HTR-8/SVneo (cell line): ENCODE results near the gene FAM181A.

Experiments used
- DNase-seq: peaks from one replicate; pipeline ENCODE4 v3.0.0; 2011; ENCODE audit warnings: low spot score, mixed read lengths; ENCODE audit not compliant: insufficient read length
- FAIRE-seq: peaks from 2 replicates; lab custom pipeline; 2011; peaks lifted over from hg19 to GRCh38; lab: Jason Lieb, UNC

FAM181A gene

DNA sequence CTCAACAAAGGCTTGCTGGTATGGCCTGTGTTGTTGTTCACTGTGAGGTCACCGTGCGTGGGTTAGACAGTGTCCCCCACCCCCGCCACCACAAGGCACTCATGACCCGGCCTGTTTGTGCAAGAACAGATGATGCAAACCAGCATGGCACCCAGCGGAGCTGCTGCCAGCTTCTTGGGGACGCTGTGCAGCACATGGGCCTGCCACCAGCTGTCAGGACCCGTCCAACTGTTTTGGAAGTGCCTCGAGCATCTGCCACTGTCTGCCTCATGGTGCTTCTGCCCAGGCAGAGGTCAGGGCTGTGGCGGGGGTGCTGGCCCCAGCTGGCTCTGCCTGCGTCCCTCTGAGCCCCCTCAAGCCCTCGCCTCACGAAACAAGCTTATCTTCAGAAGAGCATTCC is 47.7 kb downstream of the FAM181A start:
- no peak for FAIRE-seq
- DNase-seq: no peak

DNA sequence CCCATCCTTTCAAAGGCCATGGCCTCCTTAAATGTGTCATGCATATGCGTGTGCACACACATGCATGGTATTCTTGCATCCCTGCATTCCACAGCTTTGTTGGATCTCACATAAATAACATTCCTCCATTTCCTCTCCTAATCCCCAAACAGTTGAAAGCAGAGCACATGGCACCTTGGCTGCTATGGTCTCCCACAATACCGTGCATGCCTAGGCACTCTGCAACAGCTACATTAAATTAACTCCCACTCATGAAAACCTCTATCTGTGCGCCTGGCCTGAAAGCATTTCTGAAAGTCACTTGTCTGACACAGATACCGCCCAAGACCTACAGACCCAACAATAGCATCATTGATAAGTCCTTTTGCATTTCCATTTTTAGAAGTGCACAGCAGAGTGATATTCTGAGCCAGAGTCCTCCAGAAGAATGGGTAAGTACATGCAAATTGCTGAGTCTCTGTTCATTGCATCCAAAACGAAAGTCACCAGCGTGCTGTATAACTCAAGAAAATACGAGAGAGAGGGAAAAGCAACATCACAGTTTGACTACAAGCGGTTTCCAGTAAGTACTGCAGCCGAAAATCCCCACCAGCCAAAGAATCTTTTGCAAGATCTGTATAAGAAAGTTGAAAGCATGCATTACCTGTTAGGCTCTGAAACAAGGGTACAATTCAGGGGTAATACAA is 48.8 kb downstream of the FAM181A start:
- DNase-seq (no peak), FAIRE-seq (no peak)

DNA sequence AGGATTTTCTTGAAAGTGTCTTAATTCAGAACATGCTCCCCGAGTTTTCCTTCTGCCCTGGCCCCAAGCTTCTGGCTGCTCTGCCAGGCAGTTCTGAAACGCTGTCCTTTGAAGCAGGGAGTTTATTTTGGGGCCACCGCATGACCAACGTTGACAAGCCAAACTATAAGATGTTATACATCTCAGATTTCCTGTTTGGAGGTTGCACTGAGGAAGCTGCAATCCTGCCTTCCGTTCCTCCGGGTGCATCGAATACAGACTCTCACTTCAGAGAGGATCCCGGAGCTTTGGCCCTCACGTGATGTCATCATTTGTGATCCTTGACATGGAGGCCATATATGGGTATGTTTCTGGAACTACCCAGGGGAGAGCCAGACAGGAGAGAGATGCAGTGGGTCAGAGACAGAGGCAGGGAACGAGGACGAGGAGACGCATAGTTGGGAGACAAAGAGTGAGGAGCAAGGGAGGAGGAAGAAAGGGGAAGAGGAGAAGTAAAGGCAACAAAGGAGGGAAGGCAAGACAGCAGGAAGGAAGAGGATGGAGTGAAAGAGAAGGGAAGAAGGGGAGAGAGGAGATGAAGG is 49.4 kb downstream of the FAM181A start, which contains the start of gene ASB2:
Gene ASB2, minus strand, starts transcription at position 94 of the 581 bp plus-strand sequence. CDS start 12,031 bp downstream, outside the sequence.
- DNase-seq (no peak), FAIRE-seq (no peak)

DNA sequence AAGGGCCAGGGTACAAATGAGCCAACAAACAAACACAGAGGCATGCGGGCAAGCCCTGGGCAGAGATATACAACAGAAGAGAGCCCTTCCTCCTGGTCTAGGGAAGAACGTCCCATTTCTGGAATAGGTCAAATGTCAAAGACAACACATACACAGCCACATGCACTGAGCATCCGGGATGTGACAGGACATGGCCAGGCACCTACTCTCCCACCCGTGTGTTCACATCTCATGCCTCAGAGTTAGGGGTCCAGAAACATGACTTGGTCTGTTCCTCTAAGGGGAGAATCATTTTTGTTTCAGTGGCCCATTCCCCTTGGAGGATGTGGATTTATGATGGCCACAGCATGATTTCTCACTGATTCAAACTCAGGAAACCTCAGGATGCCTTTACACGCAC is 50.0 kb downstream of the FAM181A start:
- FAIRE-seq: no peak

DNA sequence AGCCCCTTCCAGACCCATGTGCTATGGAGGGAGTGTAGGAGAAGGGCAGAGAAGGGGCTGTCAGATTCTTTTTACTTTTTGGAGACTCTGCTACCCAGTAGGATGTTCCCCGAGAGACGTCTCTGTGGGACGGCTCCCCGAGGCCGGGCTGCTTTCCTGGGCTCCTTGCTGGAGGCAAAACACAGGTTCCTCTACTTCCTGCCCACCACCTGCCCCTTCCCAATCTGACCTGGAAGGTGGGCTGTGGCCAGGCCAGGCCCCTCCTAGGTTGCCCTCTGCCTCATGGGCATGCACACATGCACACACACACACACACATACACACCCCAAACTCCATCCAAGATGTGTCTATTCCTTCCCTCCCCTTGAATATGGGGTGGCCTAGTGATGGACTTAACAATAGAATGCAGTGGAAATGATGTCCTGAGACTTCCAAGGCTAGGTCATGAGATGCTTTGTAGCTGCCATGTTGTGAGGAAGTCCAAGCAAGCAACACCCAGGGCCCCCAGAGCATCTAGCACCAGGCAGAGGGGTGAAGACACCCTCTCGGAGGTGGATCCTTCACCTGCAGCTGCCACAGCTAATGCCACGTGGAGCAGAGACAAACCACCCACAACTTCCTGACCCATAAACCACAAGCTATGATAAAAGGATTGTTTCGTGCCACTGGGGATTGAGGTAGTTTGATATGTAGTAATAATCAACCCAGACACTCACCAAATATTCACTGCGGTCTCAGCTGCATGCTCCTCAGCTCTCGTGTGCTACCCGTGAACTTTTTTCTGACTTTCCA is 50.8 kb downstream of the FAM181A start:
- FAIRE-seq: no peak
- DNase-seq: no peak

More for the DNA sequence above, 50.0 kb downstream of the FAM181A start:
- DNase-seq: no peak

DNA sequence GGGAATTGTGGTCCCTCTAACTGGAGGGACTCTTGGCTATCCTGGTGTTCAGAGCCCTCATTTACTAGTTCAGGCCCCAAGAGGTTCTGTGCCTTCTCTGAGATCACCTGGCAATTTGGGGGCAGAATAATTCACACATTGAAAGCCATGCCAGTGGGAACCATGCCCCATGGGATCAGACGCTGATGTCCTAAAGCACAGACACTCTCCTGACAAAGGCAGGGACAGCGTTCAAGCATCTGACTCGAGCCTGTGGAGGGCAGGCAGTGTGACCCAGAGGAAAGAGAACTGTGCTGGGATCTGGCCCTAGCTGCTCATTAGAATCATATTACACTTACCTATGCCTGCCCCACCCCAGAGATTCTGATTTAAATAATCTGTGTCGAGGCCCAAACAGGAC is 51.6 kb downstream of the FAM181A start:
- DNase-seq (no peak), FAIRE-seq (no peak)
